Hematopoietic multipotent progenitor cell treated with erythropoietin and hydrocortisone succinate and interleukin-3 and kit ligand, for 8 days (in vitro differentiated cells): Measurements from ENCODE around the gene KIF12.
"Not testable (repeated sequence)": the region's sequence is repeated elsewhere in the genome, so short reads cannot be mapped to it uniquely, and the experiment has no call there.

Experiments used
- DNase-seq: peaks from one replicate; pipeline ENCODE4 v3.0.0-alpha.2; 2015

The KIF12 gene

GRCh38 chr9:114098936-114099668 is at the start of gene KIF12:
Gene KIF12 (minus strand): TSS chr9:114099292. CDS start chr9:114099276, 16 bp downstream.
- DNase-seq: no peak

- DNase-seq: no peak
Observed at GRCh38 chr9:114146735-114147134, 47.6 kb upstream of the KIF12 start.

- no peak for DNase-seq
Observed at GRCh38 chr9:114143234-114143633, 44.1 kb upstream of the KIF12 start.

- no peak for DNase-seq
Observed at GRCh38 chr9:114141553-114142402, 42.7 kb upstream of the KIF12 start.

GRCh38 chr9:114140850-114141249 is 41.8 kb upstream of the KIF12 start:
- DNase-seq: no peak

GRCh38 chr9:114140401-114140800 is 41.3 kb upstream of the KIF12 start:
- DNase-seq: no peak

GRCh38 chr9:114139071-114139470 is 40.0 kb upstream of the KIF12 start:
- no peak for DNase-seq

- no peak for DNase-seq
Observed at GRCh38 chr9:114138552-114138971, 39.5 kb upstream of the KIF12 start.

GRCh38 chr9:114137831-114138230 is 38.7 kb upstream of the KIF12 start:
- DNase-seq: no peak

GRCh38 chr9:114134827-114135396 is 35.8 kb upstream of the KIF12 start:
- DNase-seq: no peak

- no peak for DNase-seq
Observed at GRCh38 chr9:114132550-114132918, 33.4 kb upstream of the KIF12 start.

GRCh38 chr9:114131808-114132549 is 32.9 kb upstream of the KIF12 start:
- no peak for DNase-seq

- DNase-seq: no peak
Observed at GRCh38 chr9:114130624-114131277, 31.7 kb upstream of the KIF12 start.

GRCh38 chr9:114130141-114130540 is 31.0 kb upstream of the KIF12 start:
- DNase-seq: no peak

- not testable (repeated sequence) for DNase-seq
Observed at GRCh38 chr9:114128759-114129158, 29.7 kb upstream of the KIF12 start.

- no peak for DNase-seq
Observed at GRCh38 chr9:114126247-114127060, 27.4 kb upstream of the KIF12 start.

GRCh38 chr9:114125476-114126013 is 26.5 kb upstream of the KIF12 start:
- no peak for DNase-seq

- DNase-seq: no peak
Observed at GRCh38 chr9:114124666-114125475, 25.8 kb upstream of the KIF12 start.

- no peak for DNase-seq
Observed at GRCh38 chr9:114124138-114124537, 25.0 kb upstream of the KIF12 start.
